Measurements from ENCODE around the gene STKLD1. TPM values are rescaled to one million over a fixed set of nuclear protein-coding genes. Genes with fewer than 3 reads are reported as not detected.
"Not testable (repeated sequence)": the region's sequence is repeated elsewhere in the genome, so short reads cannot be mapped to it uniquely, and the experiment has no call there.

The STKLD1 gene
- total RNA-seq, 3 donors from 2014 or later (not counting 1 experiment from before 2014, with no cell fraction given): 0.53 to 2.9 (median 1.1) TPM

DNA sequence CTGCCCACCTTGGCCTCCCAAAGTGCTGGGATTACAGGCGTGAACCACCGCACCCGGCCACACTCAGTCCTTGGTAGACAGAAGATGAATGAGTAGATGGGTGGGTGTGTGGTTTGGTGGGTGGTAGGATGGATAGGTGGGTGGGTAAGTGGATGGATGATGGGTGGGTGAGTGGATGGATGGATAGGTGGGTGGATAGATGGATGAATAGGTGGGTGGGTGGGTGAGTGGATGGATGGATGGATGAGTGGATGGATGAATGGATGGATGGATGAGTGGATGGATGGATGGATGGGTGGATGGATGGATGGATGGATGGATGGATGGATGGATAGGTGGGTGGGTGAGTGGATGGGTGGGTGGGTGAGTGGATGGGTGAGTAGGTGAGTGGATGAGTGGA, 16.1 kb downstream of the STKLD1 start:
- H3K4me3 Mint-ChIP-seq; H3K9me3 ChIP-seq (ENCODE audit: control insufficient read depth, insufficient read depth, low read length); H3K27ac Mint-ChIP-seq; ATAC-seq; intact Hi-C loops (cut with micrococcal nuclease); H3K4me3 ChIP-seq (ENCODE audit: low read length); H3K9me3 Mint-ChIP-seq; H3K36me3 Mint-ChIP-seq; H3K27ac ChIP-seq (ENCODE audit: low read length); H3K4me1 ChIP-seq (ENCODE audit: control insufficient read depth, insufficient read depth, low read length); H3K27me3 ChIP-seq (ENCODE audit: control insufficient read depth, insufficient read depth, low read length); H3K36me3 ChIP-seq (ENCODE audit: control insufficient read depth, insufficient read depth, low read length); DNase-seq; H3K4me1 Mint-ChIP-seq: not testable (repeated sequence)
- H3K27me3 Mint-ChIP-seq (ENCODE audit: low read depth in 2 of 2): peaks cover 0 to 11% of the 10 kb centered on the region in 2 donors
- 94% methylated on average over 3 of the region's 3 CpGs for WGBS (ENCODE audit: insufficient coverage)

GRCh38 chr9:133393399-133393798, 17.2 kb downstream of the STKLD1 start:
- TF ChIP-seq, protein P1, sequence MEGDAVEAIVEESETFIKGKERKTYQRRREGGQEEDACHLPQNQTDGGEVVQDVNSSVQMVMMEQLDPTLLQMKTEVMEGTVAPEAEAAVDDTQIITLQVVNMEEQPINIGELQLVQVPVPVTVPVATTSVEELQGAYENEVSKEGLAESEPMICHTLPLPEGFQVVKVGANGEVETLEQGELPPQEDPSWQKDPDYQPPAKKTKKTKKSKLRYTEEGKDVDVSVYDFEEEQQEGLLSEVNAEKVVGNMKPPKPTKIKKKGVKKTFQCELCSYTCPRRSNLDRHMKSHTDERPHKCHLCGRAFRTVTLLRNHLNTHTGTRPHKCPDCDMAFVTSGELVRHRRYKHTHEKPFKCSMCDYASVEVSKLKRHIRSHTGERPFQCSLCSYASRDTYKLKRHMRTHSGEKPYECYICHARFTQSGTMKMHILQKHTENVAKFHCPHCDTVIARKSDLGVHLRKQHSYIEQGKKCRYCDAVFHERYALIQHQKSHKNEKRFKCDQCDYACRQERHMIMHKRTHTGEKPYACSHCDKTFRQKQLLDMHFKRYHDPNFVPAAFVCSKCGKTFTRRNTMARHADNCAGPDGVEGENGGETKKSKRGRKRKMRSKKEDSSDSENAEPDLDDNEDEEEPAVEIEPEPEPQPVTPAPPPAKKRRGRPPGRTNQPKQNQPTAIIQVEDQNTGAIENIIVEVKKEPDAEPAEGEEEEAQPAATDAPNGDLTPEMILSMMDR (IDR thresholded peaks at IDR 0.05): no peak
- ATAC-seq: no peak
- 91% methylated on average over 3 of the region's 3 CpGs for WGBS (ENCODE audit: insufficient coverage)
- Histone ChIP-seq H3K9me3 (ENCODE audit: control insufficient read depth, insufficient read depth, low read length) (no peaks in the 10 kb centered on the region), H3K36me3 (ENCODE audit: control insufficient read depth, insufficient read depth, low read length) (no peaks in the 10 kb centered on the region), H3K27ac (ENCODE audit: low read length) (no peak overlapping the region), H3K4me3 (ENCODE audit: low read length) (no peak overlapping the region), H3K4me1 (ENCODE audit: control insufficient read depth, insufficient read depth, low read length) (no peaks in the 10 kb centered on the region), H3K27me3 (ENCODE audit: control insufficient read depth, insufficient read depth, low read length) (no peaks in the 10 kb centered on the region)
- Mint-ChIP-seq H3K9me3 (no peaks in the 10 kb centered on the region), H3K27ac (no peak overlapping the region), H3K4me1 (no peaks in the 10 kb centered on the region), H3K27me3 (ENCODE audit: low read depth in 2 of 2) (peaks cover 0 to 11% of the 10 kb centered on the region in 2 donors), H3K36me3 (no peaks in the 10 kb centered on the region), H3K4me3 (no peak overlapping the region)
- intact Hi-C loops (cut with micrococcal nuclease): no loop called here
- no peak for DNase-seq

GRCh38 chr9:133394687-133395271, 18.6 kb downstream of the STKLD1 start:
- no peak overlapping the region for H3K4me3 Mint-ChIP-seq
- ATAC-seq: no peak
- no peak for DNase-seq
- H3K27ac ChIP-seq (ENCODE audit: low read length): no peak overlapping the region
- no peak overlapping the region for H3K27ac Mint-ChIP-seq
- intact Hi-C loops (cut with micrococcal nuclease): no loop called here
- H3K9me3 ChIP-seq (ENCODE audit: control insufficient read depth, insufficient read depth, low read length): no peaks in the 10 kb centered on the region
- no peaks in the 10 kb centered on the region for H3K4me1 Mint-ChIP-seq
- H3K36me3 Mint-ChIP-seq: no peaks in the 10 kb centered on the region
- H3K4me1 ChIP-seq (ENCODE audit: control insufficient read depth, insufficient read depth, low read length): no peaks in the 10 kb centered on the region
- TF ChIP-seq, protein P1 (IDR thresholded peaks at IDR 0.05): no peak
- peaks cover 0 to 8% of the 10 kb centered on the region in 2 donors for H3K27me3 Mint-ChIP-seq (ENCODE audit: low read depth in 2 of 2)
- H3K27me3 ChIP-seq (ENCODE audit: control insufficient read depth, insufficient read depth, low read length): no peaks in the 10 kb centered on the region
- H3K36me3 ChIP-seq (ENCODE audit: control insufficient read depth, insufficient read depth, low read length): no peaks in the 10 kb centered on the region
- H3K9me3 Mint-ChIP-seq: no peaks in the 10 kb centered on the region
- 34% methylated on average over 8 of the region's 8 CpGs for WGBS (ENCODE audit: insufficient coverage)
- no peak overlapping the region for H3K4me3 ChIP-seq (ENCODE audit: low read length)

DNA sequence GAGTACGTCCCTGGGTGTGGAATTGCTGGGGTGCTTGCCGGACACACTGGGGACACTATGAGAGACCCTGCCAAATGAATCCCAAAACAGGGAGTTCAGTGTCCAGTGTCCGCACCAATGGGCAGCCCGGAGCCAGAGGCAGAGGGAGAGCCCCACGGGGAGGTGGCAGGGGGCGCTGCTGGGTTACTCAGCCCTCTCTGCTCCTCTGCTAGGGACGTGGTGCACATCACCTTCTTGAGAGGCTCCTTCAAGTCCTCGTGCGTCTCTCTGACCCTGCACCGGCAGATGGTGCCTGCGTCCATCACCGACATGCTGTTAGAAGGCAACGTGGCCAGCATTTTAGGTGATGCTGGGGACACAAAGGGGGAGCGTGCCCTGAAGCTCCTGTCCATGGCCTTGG, 20.8 kb downstream of the STKLD1 start:
- TF ChIP-seq, protein P1 (IDR thresholded peaks at IDR 0.05): no peak
- no peak overlapping the region for H3K27ac ChIP-seq (ENCODE audit: low read length)
- no peaks in the 10 kb centered on the region for H3K4me1 Mint-ChIP-seq
- H3K36me3 Mint-ChIP-seq: no peaks in the 10 kb centered on the region
- WGBS (ENCODE audit: insufficient coverage): 58% methylated on average over 14 of the region's 14 CpGs
- H3K27me3 Mint-ChIP-seq (ENCODE audit: low read depth in 2 of 2): peaks cover 0 to 4% of the 10 kb centered on the region in 2 donors
- no peak overlapping the region for H3K27ac Mint-ChIP-seq
- no peak for DNase-seq
- no peaks in the 10 kb centered on the region for H3K9me3 Mint-ChIP-seq
- H3K9me3 ChIP-seq (ENCODE audit: control insufficient read depth, insufficient read depth, low read length): no peaks in the 10 kb centered on the region
- no peaks in the 10 kb centered on the region for H3K36me3 ChIP-seq (ENCODE audit: control insufficient read depth, insufficient read depth, low read length)
- no peaks in the 10 kb centered on the region for H3K27me3 ChIP-seq (ENCODE audit: control insufficient read depth, insufficient read depth, low read length)
- intact Hi-C loops (cut with micrococcal nuclease): no loop called here
- H3K4me3 ChIP-seq (ENCODE audit: low read length): no peak overlapping the region
- no peaks in the 10 kb centered on the region for H3K4me1 ChIP-seq (ENCODE audit: control insufficient read depth, insufficient read depth, low read length)
- no peak for ATAC-seq
- H3K4me3 Mint-ChIP-seq: no peak overlapping the region
